ENCODE measurements around the gene DSC3. TPM values are rescaled to one million over a fixed set of nuclear protein-coding genes. Genes with fewer than 3 reads are reported as not detected.
"Not testable (repeated sequence)": the region's sequence is repeated elsewhere in the genome, so short reads cannot be mapped to it uniquely, and the experiment has no call there.

The DSC3 gene
- total and polyA plus RNA-seq, 12 donors, result 0.08 to 4.7 (median 0.35) TPM

GRCh38 chr18:31040686-31041270 is 1.8 kb downstream of the DSC3 start:
- Histone ChIP-seq H3K4me1 (replicated peaks in 1 of 2) (peaks cover 0 to 7% of the 10 kb centered on the region in 2 donors), H3K36me3 (replicated peaks in 1 of 2) (no peaks in the 10 kb centered on the region), H3K9me3 (replicated peaks in 1 of 3) (no peaks in the 10 kb centered on the region), H3K27me3 (peaks cover 56% of the 10 kb centered on the region), H3K27ac (no peak overlapping the region), H3K4me3 (no peak overlapping the region)
- intact Hi-C loops (cut with DNase I), result no loop called here
- TF ChIP-seq POLR2A (IDR thresholded peaks at IDR 0.05) (no peak), CTCF (IDR thresholded peaks at IDR 0.05) (no peak)
- 6 to 14% (median 11%) methylated on average over 18 of the region's 18 CpGs for WGBS, 4 donors
- no peak for DNase-seq

- TF ChIP-seq CTCF (IDR thresholded peaks at IDR 0.05) (no peak), POLR2A (IDR thresholded peaks at IDR 0.05) (no peak)
- no peak overlapping the region for H3K4me3 ChIP-seq
- H3K36me3 ChIP-seq (replicated peaks in 1 of 2), result no peaks in the 10 kb centered on the region
- H3K9me3 ChIP-seq (replicated peaks in 1 of 3), result no peaks in the 10 kb centered on the region
- no peak overlapping the region for H3K27ac ChIP-seq
- peaks cover 55% of the 10 kb centered on the region for H3K27me3 ChIP-seq
- no peak for DNase-seq
- intact Hi-C loops (cut with DNase I), result no loop called here
- H3K4me1 ChIP-seq (replicated peaks in 1 of 2), result peaks cover 0 to 7% of the 10 kb centered on the region in 2 donors
- WGBS, 4 donors, result 65 to 69% (median 66%) methylated on average over 3 of the region's 3 CpGs
These were observed 3.1 kb downstream of the DSC3 start for GRCh38 chr18:31039426-31039825.

- H3K9me3 ChIP-seq (replicated peaks in 1 of 3); H3K36me3 ChIP-seq (replicated peaks in 1 of 2); H3K4me1 ChIP-seq (replicated peaks in 1 of 2); H3K4me3 ChIP-seq; intact Hi-C loops (cut with DNase I); DNase-seq; H3K27ac ChIP-seq: not testable (repeated sequence)
- H3K27me3 ChIP-seq, result peaks cover 38% of the 10 kb centered on the region
- WGBS, 4 donors, result 71 to 87% (median 78%) methylated on average over 5 of the region's 5 CpGs
These were observed 4.9 kb downstream of the DSC3 start for GRCh38 chr18:31037686-31038085.

- H3K36me3 ChIP-seq (replicated peaks in 1 of 2), result no peaks in the 10 kb centered on the region
- H3K27ac ChIP-seq, result no peak overlapping the region
- intact Hi-C loops (cut with DNase I), result no loop called here
- TF ChIP-seq CTCF (IDR thresholded peaks at IDR 0.05), result no peak
- TF ChIP-seq POLR2A (IDR thresholded peaks at IDR 0.05), result no peak
- peaks cover 8% of the 10 kb centered on the region for H3K27me3 ChIP-seq
- 73 to 82% (median 78%) methylated on average over 4 of the region's 4 CpGs for WGBS, 4 donors
- H3K4me1 ChIP-seq (replicated peaks in 1 of 2), result no peaks in the 10 kb centered on the region
- DNase-seq, result no peak
- H3K9me3 ChIP-seq (replicated peaks in 1 of 3), result no peaks in the 10 kb centered on the region
- no peak overlapping the region for H3K4me3 ChIP-seq
These were observed 8.0 kb downstream of the DSC3 start for GRCh38 chr18:31034541-31034940.

GRCh38 chr18:31030574-31031278 is 11.8 kb downstream of the DSC3 start:
- H3K36me3 ChIP-seq (replicated peaks in 1 of 2), result no peaks in the 10 kb centered on the region
- no peaks in the 10 kb centered on the region for H3K9me3 ChIP-seq (replicated peaks in 1 of 3)
- no peaks in the 10 kb centered on the region for H3K4me1 ChIP-seq (replicated peaks in 1 of 2)
- no peaks in the 10 kb centered on the region for H3K27me3 ChIP-seq
- intact Hi-C loops (cut with DNase I), result no loop called here
- DNase-seq, result no peak
- no peak overlapping the region for H3K27ac ChIP-seq
- no peak overlapping the region for H3K4me3 ChIP-seq
- TF ChIP-seq CTCF (IDR thresholded peaks at IDR 0.05) (no peak), POLR2A (IDR thresholded peaks at IDR 0.05) (no peak)
- WGBS, 4 donors, result 48 to 63% (median 53%) methylated on average over 4 of the region's 4 CpGs
